Activated naive CD8-positive, alpha-beta T cell treated with anti-CD3 and anti-CD28 coated beads, Interleukin-2, amount 10 ng/mL, durations not matched to agents 7 days and 5 days (primary cell): ENCODE measurements around the gene BCL7C. TPM values are rescaled to one million over a fixed set of nuclear protein-coding genes. Genes with fewer than 3 reads are reported as not detected.

Source experiments
- ATAC-seq: fragments of 150-1000 bp; cut with Tn5 transposase; one replicate; pipeline ENCODE4 v1.10.0; 2021; ENCODE audit warnings: low read depth, moderate library complexity
- POLR2A ChIA-PET: fragments of 350-600 bp; sonication (Branson Sonifier 250); formaldehyde crosslinking; loops from one replicate; lab custom pipeline; 2021; ENCODE audit warnings: antibody characterized with exemption; lab: Charles Lee
- DNase-seq: peaks from one replicate; pipeline ENCODE4 v3.0.0; 2021
- H3K27ac Mint-ChIP-seq: one replicate; pipeline ENCODE4 v1.8.0; 2022; ENCODE audit warnings: mild to moderate bottlenecking, mixed read lengths
- H3K27me3 Mint-ChIP-seq: one replicate; pipeline ENCODE4 v1.8.0; 2022; ENCODE audit warnings: mild to moderate bottlenecking, moderate library complexity, mixed read lengths
- H3K36me3 Mint-ChIP-seq: one replicate; pipeline ENCODE4 v1.8.0; 2021; ENCODE audit warnings: mild to moderate bottlenecking, mixed read lengths
- H3K4me1 Mint-ChIP-seq: one replicate; pipeline ENCODE4 v1.8.0; 2021; ENCODE audit warnings: mixed read lengths
- H3K4me3 Mint-ChIP-seq: one replicate; pipeline ENCODE4 v1.8.0; 2022; ENCODE audit warnings: mild to moderate bottlenecking, moderate library complexity, mixed read lengths
- H3K9me3 Mint-ChIP-seq: one replicate; pipeline ENCODE4 v1.8.0; 2021; ENCODE audit warnings: mixed read lengths
- total RNA-seq, 2 experiments: library from RNA; stranded (reverse); gene quantifications; one replicate each; pipeline ENCODE4 v1.2.3, GENCODE V29; 2021

Gene BCL7C
- total RNA-seq, 2 experiments from 2014 or later = 31.1 to 31.8 TPM

DNA sequence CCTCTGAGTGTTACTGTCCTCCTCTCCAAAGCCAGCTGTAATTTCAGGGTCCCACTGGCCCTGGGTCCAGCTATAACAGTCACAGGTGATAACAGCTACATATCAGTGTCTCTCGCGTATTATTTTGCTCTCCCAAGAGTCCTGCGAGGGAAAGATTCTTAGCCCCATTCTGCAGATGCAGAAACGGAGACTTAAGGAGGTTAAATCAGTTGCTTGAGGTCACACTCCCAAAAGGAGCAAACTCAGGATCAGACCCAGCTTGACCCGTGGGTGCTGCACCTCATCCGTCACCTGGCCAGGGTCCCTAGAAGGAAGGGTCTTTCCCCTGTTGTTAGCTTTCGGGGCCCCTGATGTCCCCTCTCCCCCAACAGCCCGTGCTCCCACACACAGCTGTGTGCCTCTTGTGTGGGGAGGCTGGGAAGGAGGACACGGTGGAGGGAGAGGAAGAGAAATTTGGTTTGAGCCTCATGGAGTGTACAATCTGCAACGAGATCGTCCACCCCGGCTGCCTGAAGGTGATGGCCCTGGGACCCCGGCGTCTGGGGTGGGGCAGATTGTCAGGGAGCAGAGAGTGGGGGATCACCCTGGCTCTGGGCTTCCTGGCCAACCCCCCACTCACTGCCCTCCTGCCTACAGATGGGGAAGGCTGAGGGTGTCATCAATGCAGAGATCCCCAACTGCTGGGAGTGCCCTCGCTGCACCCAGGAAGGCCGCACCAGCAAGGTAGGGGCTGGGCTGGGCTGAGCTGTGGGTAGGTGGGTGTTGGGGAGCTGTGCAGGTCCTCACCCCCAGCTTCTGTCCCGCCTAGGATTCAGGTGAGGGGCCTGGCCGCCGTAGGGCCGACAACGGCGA, 33.3 kb upstream of the BCL7C start:
- no peaks in the 10 kb centered on the region for H3K9me3 Mint-ChIP-seq
- H3K4me1 Mint-ChIP-seq = peaks cover 16% of the 10 kb centered on the region
- no peak overlapping the region for H3K4me3 Mint-ChIP-seq
- no peaks in the 10 kb centered on the region for H3K36me3 Mint-ChIP-seq
- ATAC-seq = no peak
- POLR2A ChIA-PET = interaction anchor here (0.5 to 1.3 kb wide), 3 partner anchors 25 to 253 kb away, joined by 3 to 4 read pairs (median 3); partner anchors contain the start of gene FUS
- no peaks in the 10 kb centered on the region for H3K27me3 Mint-ChIP-seq
- H3K27ac Mint-ChIP-seq = no peak overlapping the region
- DNase-seq = no peak

DNA sequence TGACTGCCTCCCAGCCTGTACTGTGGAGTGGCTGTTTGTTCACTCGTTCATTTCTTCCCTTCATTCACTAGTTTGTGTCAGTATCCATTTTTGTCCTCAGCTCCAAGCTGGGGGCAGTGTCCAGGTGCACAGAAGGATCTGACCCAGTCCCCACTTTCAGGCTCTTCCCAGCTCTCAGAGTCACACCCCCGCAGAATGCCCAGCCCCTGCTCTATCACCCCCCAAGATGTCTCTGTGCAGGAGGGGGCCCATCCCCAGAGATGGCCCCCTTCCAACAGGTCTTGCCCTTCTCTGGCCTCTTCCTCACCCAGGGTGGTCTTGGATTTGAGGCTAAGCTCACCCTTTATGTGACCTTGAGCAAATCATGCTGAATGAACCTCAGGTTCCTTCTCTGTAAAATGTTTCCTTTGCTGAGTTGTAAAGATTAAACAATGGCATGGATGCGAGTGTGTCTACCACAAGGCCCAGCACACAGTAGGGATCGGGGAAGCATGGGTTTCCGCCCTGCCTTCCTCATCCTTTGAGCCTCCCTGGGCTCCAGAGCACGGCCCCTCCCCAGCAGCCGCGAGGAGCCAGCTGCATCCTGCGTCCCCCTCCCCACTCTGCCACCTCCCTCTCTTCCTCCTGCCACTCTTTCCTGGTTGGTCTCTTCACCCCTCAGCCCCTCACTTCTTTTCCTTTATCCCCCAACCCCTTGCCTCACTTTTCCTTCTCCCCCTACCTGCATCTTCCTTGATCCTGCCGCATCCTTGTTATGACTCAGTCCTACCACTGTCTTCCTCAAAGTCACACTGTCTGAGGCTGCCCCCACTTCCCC, 32.3 kb upstream of the BCL7C start:
- POLR2A ChIA-PET = interaction anchor here (1.0 to 1.3 kb wide), 2 partner anchors 10 to 254 kb away, joined by 3 to 4 read pairs; partner anchors contain the start of gene FUS
- Mint-ChIP-seq H3K27ac (peak overlapping the region; percentile 32), H3K4me1 (peaks cover 24% of the 10 kb centered on the region)

DNA sequence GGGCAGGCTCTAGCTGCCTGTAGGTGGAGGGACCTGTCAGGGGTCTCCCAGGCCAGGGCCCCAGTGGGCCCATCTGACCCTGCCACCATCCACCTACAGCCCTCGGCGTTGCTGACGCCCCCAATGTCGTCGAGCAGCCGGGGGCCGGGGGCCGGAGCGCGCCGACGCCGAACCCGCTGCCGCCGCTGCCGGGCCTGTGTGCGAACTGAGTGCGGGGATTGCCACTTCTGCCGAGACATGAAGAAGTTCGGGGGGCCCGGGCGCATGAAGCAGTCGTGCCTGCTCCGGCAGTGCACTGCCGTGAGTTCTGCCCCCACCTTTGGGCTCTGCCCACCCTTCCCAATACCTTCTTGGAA, 31.7 kb upstream of the BCL7C start:
- no peaks in the 10 kb centered on the region for H3K9me3 Mint-ChIP-seq
- ATAC-seq = no peak
- peaks cover 26% of the 10 kb centered on the region for H3K4me1 Mint-ChIP-seq
- no peaks in the 10 kb centered on the region for H3K36me3 Mint-ChIP-seq
- no peak overlapping the region for H3K27ac Mint-ChIP-seq
- no peak for DNase-seq
- H3K27me3 Mint-ChIP-seq = no peaks in the 10 kb centered on the region
- POLR2A ChIA-PET = interaction anchor here (1.0 kb wide), 1 partner anchor 10 kb away, joined by 3 read pairs; no protein-coding TSS in a partner anchor
- H3K4me3 Mint-ChIP-seq = no peak overlapping the region

More for the DNA sequence above, 32.3 kb upstream of the BCL7C start:
- no peak for DNase-seq
- ATAC-seq = no peak
- Mint-ChIP-seq H3K9me3 (no peaks in the 10 kb centered on the region), H3K36me3 (no peaks in the 10 kb centered on the region), H3K27me3 (no peaks in the 10 kb centered on the region), H3K4me3 (peak overlapping the region; percentile 50)

DNA sequence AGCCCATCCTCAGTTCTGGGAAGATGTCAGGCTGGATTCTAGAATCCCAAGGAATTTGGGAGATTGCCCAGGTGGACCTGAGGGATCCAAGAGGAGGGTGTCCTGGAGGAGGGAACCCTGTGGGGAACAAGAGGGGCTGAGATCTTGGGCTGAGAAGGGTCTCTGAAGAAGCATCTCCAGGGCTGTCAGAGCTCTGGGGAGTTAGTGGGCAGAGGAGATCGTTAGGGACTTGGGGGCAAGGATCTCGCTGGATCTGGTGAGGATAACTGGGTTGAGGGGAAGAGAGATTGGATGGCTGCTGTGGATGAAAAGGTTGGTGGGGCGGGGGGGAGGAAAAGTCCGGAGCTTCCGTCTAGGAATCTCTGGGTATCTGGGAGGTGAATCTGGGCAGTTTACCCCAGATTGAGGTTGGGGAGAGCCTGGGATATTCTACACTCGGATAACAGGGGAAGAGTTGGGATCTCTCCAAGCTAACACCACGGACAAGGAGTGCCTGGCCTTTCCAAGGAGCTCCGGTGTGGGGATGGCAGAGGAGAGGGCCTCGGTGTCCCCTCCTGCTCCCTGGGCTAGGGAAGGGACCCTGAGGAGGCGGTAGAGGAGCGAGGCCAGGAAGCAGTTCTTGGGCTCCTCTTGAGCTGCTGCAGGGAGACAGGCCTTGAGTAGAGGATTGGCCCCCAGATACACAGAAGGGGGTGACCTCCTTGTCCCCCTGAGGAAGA, 31.2 kb upstream of the BCL7C start:
- Mint-ChIP-seq H3K27ac (no peak overlapping the region), H3K4me1 (peaks cover 26% of the 10 kb centered on the region), H3K36me3 (no peaks in the 10 kb centered on the region), H3K4me3 (peak overlapping the region; percentile 79), H3K9me3 (no peaks in the 10 kb centered on the region), H3K27me3 (no peaks in the 10 kb centered on the region)
- POLR2A ChIA-PET = interaction anchor here (0.5 kb wide), 1 partner anchor 230 kb away, joined by 3 read pairs; no protein-coding TSS in a partner anchor
- ATAC-seq (no peak), DNase-seq (no peak)

DNA sequence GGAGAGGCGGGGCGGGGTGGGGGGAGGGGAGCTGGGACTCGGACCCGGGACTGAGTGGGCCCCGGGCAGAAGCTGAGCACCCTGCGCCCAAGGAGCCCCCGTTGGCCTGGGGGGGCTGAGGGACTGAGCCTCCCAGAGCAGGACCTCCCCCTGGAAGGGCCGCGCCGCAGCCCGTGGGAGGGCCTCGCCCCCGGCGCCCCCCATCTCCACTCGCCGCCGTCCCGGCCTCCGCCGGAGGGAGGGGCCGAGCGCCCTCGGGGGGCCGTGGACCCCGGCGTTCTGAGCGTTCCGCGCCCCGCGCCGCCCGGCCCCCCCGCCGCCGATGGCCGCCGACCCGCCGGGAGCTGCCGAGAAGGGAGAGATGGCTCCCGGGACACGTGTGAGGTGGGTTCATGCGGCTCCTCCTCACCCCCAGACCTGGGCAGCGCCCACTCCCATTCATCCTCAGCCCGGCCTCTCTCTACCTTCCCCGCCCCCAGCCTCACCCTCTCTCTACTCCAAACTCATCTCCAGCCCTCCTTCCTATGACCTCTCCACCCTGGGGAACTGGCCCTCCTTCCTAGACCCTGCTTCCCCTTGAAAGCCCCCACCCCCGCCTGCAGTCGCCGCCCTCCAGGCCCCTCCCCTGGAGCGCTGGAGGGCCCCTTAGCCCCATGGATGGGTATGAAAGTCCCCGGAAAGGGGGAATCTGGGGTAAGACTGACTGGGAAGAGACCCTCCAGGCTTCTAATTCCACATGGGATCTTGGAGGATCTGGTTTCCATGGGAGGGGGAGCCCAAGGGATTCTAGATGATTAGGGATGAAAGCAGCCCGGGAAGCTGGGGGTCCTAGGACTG, 30.4 kb upstream of the BCL7C start:
- H3K36me3 Mint-ChIP-seq = no peaks in the 10 kb centered on the region
- H3K27ac Mint-ChIP-seq = no peak overlapping the region
- no peaks in the 10 kb centered on the region for H3K27me3 Mint-ChIP-seq
- peaks cover 26% of the 10 kb centered on the region for H3K4me1 Mint-ChIP-seq
- ATAC-seq (no peak), DNase-seq (peak; percentile 52)
- peak overlapping the region; percentile 79 for H3K4me3 Mint-ChIP-seq
- POLR2A ChIA-PET = interaction anchor here (0.9 kb wide), 1 partner anchor 22 kb away, joined by 3 read pairs; no protein-coding TSS in a partner anchor
- H3K9me3 Mint-ChIP-seq = no peaks in the 10 kb centered on the region

DNA sequence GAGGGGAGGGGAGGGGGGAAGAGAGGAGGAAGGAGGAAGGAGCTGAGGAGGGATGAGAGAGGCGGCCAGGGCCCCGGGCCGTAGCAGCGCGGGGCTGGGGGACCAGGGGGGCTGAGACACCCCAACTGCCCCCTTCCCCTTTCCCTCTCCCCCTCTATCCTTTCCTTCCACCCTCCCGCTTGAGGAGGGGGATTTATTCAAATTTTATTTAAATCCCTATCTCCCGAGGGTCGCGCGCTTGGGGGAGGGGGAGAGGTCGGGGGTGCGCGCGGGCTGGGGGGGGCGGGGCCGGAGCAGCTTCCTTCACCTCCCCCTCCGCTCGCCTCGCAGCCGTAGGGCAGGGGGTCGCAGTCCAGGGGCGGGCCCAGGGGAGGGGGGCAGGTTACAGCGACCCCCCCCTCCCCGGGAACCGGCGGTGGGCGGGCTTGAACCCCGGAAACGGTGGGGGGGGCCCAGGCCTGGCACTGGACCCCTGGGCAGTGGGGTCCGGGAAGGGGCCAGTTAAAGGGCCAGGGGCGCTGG, 29.7 kb upstream of the BCL7C start, which contains the start of gene FBXL19:
TSS of gene FBXL19 (plus strand) at position 19 of the 522 bp plus-strand sequence. CDS start 2,183 bp downstream, outside the sequence.
- ATAC-seq (no peak), DNase-seq (no peak)
- Mint-ChIP-seq H3K4me1 (peaks cover 26% of the 10 kb centered on the region), H3K27ac (peak within 1 kb of the TSS; percentile 100), H3K9me3 (no peaks in the 10 kb centered on the region), H3K36me3 (no peaks in the 10 kb centered on the region), H3K27me3 (peaks cover 3% of the 10 kb centered on the region), H3K4me3 (peak within 1 kb of the TSS; percentile 100)
- POLR2A ChIA-PET = interaction anchor here (0.9 kb wide), 1 partner anchor 21 kb away, joined by 3 read pairs; no protein-coding TSS in a partner anchor

DNA sequence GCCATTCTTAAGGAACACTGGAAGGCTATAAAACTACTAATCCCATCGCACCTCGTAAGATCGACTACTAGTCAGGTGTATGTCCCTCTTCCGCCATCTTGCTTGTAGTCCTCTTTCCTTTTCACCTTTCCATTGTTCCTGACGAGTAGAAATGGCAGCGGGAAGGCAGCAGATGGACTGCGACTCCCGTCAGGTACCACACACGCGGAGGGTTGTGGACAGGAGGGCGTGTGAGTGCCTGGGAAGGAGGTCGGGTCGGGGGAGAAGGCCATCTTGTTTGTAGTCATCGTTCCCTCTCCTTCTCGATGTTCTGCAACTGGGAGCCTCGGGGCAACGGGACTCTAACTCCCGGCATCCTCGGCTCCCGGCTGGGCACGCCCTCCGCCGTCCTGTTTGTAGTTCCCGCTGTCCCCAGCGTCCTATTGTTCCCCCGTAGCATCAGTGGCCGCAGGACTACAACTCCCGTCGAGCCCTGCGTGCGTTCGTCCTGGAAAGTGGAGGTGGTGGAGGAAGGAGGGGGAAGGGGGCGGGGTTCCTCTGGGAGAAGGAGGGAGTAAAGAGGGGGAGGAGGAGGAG, 29.2 kb upstream of the BCL7C start:
- peak; percentile 72 for ATAC-seq
- Mint-ChIP-seq H3K4me3 (peak overlapping the region; percentile 100), H3K27ac (peak overlapping the region; percentile 100), H3K27me3 (peaks cover 3% of the 10 kb centered on the region), H3K4me1 (peaks cover 25% of the 10 kb centered on the region), H3K9me3 (no peaks in the 10 kb centered on the region), H3K36me3 (no peaks in the 10 kb centered on the region)
- POLR2A ChIA-PET = interaction anchor here (0.9 kb wide), 1 partner anchor 21 kb away, joined by 3 read pairs; no protein-coding TSS in a partner anchor
- DNase-seq = peak; percentile 90

DNA sequence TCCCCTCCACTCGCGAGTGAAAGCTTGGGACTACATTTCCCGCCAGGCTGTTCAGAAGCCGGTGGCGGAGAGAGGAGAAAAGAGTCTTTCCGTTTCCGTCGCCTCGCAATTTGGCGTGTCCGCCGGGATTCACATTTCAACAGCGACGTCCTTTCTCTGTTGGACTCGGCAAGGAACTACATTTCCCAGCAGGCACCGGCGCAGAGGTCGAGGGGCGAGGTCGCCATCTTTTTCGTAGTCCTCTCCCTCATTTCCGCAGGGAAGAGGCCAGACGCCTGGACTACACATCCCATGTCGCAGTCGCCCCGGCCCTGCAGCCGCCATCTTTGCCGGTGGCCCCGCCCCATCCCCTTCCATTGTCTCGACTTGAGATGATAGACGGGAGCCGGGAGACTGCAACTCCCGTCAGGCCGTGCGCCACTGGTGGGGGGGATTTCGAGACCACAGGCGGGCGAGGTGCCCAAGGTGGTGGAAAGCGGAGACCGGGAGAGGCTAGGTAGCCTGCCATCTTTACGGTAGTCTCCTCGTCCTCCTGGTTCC, 28.6 kb upstream of the BCL7C start:
- no peaks in the 10 kb centered on the region for H3K9me3 Mint-ChIP-seq
- peaks cover 22% of the 10 kb centered on the region for H3K4me1 Mint-ChIP-seq

DNA sequence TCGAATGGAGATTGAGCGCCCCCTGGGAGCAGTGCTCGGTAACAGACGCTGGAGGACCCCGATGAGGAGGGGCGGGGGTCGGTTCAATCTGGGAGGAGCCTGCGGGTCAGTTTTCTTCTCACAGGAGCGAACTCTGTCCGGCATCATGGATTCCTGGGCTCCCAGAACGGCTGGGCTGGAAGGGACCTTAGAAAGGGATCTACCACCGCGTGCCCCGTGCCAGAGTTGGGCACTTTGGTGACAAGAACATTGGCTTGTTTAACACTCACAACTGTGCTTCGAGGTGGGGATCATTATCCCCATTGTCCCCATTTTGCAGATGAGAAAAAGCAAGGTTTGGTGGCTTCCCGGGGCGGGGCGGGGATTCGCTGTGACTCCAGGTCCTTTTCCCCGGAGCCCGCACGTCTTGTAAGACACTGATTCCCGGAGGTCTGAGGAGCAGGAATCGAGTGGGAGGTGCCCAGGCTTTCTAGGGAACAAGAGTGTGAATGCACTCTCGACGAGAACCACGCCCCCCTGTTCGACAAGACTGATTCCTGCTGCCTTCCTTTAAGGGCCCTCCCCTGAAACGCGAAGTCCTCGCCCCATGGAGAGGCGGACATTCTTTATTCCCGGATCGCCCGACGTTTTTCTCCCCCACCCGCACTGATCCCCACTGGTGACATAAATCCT, 28.0 kb upstream of the BCL7C start:
- H3K9me3 Mint-ChIP-seq = no peaks in the 10 kb centered on the region
- H3K36me3 Mint-ChIP-seq = no peaks in the 10 kb centered on the region
- H3K4me1 Mint-ChIP-seq = peaks cover 22% of the 10 kb centered on the region
- DNase-seq (peak; percentile 89), ATAC-seq (peak; percentile 0)
- H3K27ac Mint-ChIP-seq = peak overlapping the region; percentile 100
- H3K4me3 Mint-ChIP-seq = peak overlapping the region; percentile 100
- peaks cover 3% of the 10 kb centered on the region for H3K27me3 Mint-ChIP-seq
- POLR2A ChIA-PET = interaction anchor here (0.6 to 1.6 kb wide), 3 partner anchors 19 to 77 kb away, joined by 3 to 6 read pairs (median 3); no protein-coding TSS in a partner anchor

More for the DNA sequence above, 28.6 kb upstream of the BCL7C start:
- POLR2A ChIA-PET = interaction anchor here (0.6 to 1.0 kb wide), 2 partner anchors 18 to 78 kb away, joined by 3 read pairs; no protein-coding TSS in a partner anchor
- peaks cover 3% of the 10 kb centered on the region for H3K27me3 Mint-ChIP-seq
- peak overlapping the region; percentile 100 for H3K27ac Mint-ChIP-seq
- DNase-seq = peak; percentile 95
- peak overlapping the region; percentile 100 for H3K4me3 Mint-ChIP-seq
- ATAC-seq = peak; percentile 82
- no peaks in the 10 kb centered on the region for H3K36me3 Mint-ChIP-seq

DNA sequence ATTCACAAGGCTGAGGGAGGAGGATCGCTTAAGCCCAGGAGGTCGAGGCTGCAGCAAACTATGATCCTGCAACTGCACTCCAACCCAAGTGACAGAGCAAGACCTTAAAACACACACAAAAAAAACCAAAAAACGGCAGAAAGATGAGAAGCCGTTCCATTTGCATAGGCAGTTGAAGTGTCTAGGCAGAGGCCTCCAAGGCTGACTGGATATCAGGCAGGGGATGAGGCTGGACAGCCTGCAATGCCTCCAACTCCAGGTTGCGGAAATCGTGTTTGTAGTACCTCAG, 27.5 kb upstream of the BCL7C start:
- Mint-ChIP-seq H3K4me3 (peak overlapping the region; percentile 100), H3K4me1 (peaks cover 19% of the 10 kb centered on the region), H3K36me3 (no peaks in the 10 kb centered on the region), H3K27ac (peak overlapping the region; percentile 100), H3K9me3 (no peaks in the 10 kb centered on the region), H3K27me3 (peaks cover 4% of the 10 kb centered on the region)
- POLR2A ChIA-PET = interaction anchor here (1.6 kb wide), 1 partner anchor 76 kb away, joined by 6 read pairs; no protein-coding TSS in a partner anchor
- ATAC-seq (no peak), DNase-seq (no peak)

DNA sequence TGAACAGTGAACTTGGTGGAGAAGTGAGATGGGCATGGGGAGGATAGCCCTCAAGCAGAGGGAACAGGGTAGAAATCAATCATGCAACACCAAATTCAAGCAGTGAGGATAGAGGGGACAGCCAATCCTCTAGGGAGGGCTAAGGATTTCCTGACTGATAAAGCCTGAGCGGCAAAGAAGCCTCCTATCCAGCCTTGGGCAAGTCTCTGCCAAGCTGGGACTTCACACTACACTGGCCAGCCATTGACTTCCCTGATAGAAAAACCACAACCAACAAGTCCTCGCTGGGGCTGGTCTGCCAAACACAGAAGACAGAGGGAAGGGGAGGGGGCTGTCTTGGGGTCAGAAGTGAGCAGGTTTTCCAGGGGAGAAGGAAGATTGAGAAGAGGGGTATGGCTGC, 27.0 kb upstream of the BCL7C start:
- DNase-seq = no peak
- no peak for ATAC-seq
- peaks cover 15% of the 10 kb centered on the region for H3K4me1 Mint-ChIP-seq
- POLR2A ChIA-PET = interaction anchor here (0.6 to 1.6 kb wide), 2 partner anchors 33 to 75 kb away, joined by 3 to 6 read pairs; no protein-coding TSS in a partner anchor
- H3K9me3 Mint-ChIP-seq = no peaks in the 10 kb centered on the region
- H3K4me3 Mint-ChIP-seq = peak overlapping the region; percentile 15
- no peaks in the 10 kb centered on the region for H3K36me3 Mint-ChIP-seq
- no peak overlapping the region for H3K27ac Mint-ChIP-seq
- peaks cover 4% of the 10 kb centered on the region for H3K27me3 Mint-ChIP-seq
